Fibroblast of lung (primary cell): ENCODE measurements around the gene PDIA2. TPM values are rescaled to one million over a fixed set of nuclear protein-coding genes. Genes with fewer than 3 reads are reported as not detected.

Experiments used
- DNase-seq, 2 donors: peaks; one replicate each; pipeline versions ENCODE4 v3.0.0 to v3.0.0-alpha.2; 2010; ENCODE audit warnings: low read depth in 2 of 2
- H2AFZ ChIP-seq: 2 replicates; pipeline ENCODE4 v1.5.1; 2012; ENCODE audit warnings: low read length, control low read depth, inconsistent platforms
- H3K27ac ChIP-seq: 2 replicates; pipeline ENCODE4 v1.5.1; 2011; ENCODE audit warnings: low read length, control low read depth; ENCODE audit not compliant: insufficient read depth
- H3K27me3 ChIP-seq: 2 replicates; pipeline ENCODE4 v1.5.1; 2011; ENCODE audit warnings: mild to moderate bottlenecking, low read length; ENCODE audit not compliant: control insufficient read depth, insufficient read depth
- H3K36me3 ChIP-seq: 2 replicates; pipeline ENCODE4 v1.5.1; 2011; ENCODE audit warnings: low read length; ENCODE audit not compliant: control insufficient read depth, insufficient read depth
- H3K4me1 ChIP-seq: 2 replicates; pipeline ENCODE4 v1.5.1; 2011; ENCODE audit warnings: low read length; ENCODE audit not compliant: control insufficient read depth, insufficient read depth; ENCODE audit errors: extremely low read depth
- H3K4me2 ChIP-seq: 2 replicates; pipeline ENCODE4 v1.5.1; 2011; ENCODE audit warnings: low read length, control low read depth; ENCODE audit not compliant: insufficient read depth; ENCODE audit errors: extremely low read depth
- H3K4me3 ChIP-seq, 4 experiments: fragments of 200-600 bp in 1 of 4; sonication (generic) in 1 of 4; replicated peaks in 1 of 4; 2 replicates each; pipeline ENCODE4 v1.5.1; 2011 to 2016; ENCODE audit warnings: low read length in 4 of 4, low read depth in 3 of 4, mild to moderate bottlenecking in 3 of 4, control low read depth in 2 of 4, inconsistent platforms in 1 of 4, mixed read lengths in 1 of 4; ENCODE audit not compliant: insufficient read depth in 1 of 4; ENCODE audit errors: control extremely low read depth in 1 of 4
- H3K79me2 ChIP-seq: 2 replicates; pipeline ENCODE4 v1.5.1; 2012; ENCODE audit warnings: mild to moderate bottlenecking, low read length, inconsistent platforms; ENCODE audit not compliant: control insufficient read depth, insufficient read depth
- H3K9ac ChIP-seq: 2 replicates; pipeline ENCODE4 v1.5.1; 2011; ENCODE audit warnings: mild to moderate bottlenecking, low read length, control low read depth; ENCODE audit not compliant: insufficient read depth
- H3K9me3 ChIP-seq: 2 replicates; pipeline ENCODE4 v1.5.1; 2012; ENCODE audit warnings: low read depth, low read length; ENCODE audit not compliant: control insufficient read depth, insufficient read depth
- H4K20me1 ChIP-seq: 2 replicates; pipeline ENCODE4 v1.5.1; 2011; ENCODE audit warnings: low read length; ENCODE audit not compliant: control insufficient read depth, insufficient read depth; ENCODE audit errors: extremely low read depth
- EZH2 ChIP-seq: IDR thresholded peaks from 2 replicates; pipeline ENCODE4 v1.5.1; 2012; ENCODE audit warnings: low read length, control low read depth, mild to moderate bottlenecking; ENCODE audit errors: missing control alignments
- polyA plus RNA-seq, 2 donors: library from polyadenylated mRNA; depleted of rRNA in 1 of 2; stranded (reverse) in 1 of 2; unstranded in 1 of 2; fragments of >200 nt; gene quantifications; 2 replicates each; pipeline ENCODE4 v1.2.1, GENCODE V29; 2011 to 2012; ENCODE audit warnings: missing spikeins in 1 of 2
- total RNA-seq: library from RNA; depleted of rRNA; stranded (reverse); fragments of >200 nt; gene quantifications from 2 replicates; pipeline ENCODE4 v1.2.1, GENCODE V29; 2014
- TF ChIP-seq, protein P1 (sequence below), 2 donors: IDR thresholded peaks in 1 of 2; conservative IDR thresholded peaks in 1 of 2; 1 replicate in 1 of 2; 2 replicates in 1 of 2; pipeline ENCODE4 v1.5.1; 2011 to 2012; ENCODE audit warnings: low read length in 2 of 2, control low read depth in 1 of 2, inconsistent platforms in 1 of 2, low read depth in 1 of 2, mild to moderate bottlenecking in 1 of 2

Gene PDIA2
- total and polyA plus RNA-seq, 2 donors (not counting 1 experiment from before 2014, with no cell fraction given): 0.06 to 0.33 TPM

DNA sequence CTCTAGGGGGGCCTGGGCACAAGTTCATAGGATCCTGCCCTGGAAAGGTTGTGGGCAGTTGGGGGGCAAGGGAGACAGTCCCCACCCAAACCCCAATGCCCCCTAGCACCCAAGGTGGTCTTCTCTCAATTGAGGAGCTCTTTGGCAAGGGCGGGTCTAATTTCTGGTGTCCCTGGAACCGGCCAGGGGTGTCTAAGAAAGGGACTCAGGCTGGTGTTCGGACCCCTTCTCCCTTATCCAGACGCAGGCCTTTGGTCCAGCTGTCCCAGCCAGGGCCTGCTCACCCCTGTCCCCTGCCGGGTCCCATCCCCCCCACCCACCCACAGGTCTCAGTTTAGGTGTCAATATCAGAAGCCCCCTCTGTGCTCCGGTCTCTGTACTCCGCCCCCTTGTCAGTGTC lies 3.4 kb upstream of the PDIA2 start:
- Histone ChIP-seq H3K9me3 (no peaks in the 10 kb centered on the region), H3K4me1 (no peaks in the 10 kb centered on the region), H3K27me3 (peaks cover 13% of the 10 kb centered on the region), H3K9ac (no peak overlapping the region), H3K4me2 (no peak overlapping the region), H3K4me3 (no peak overlapping the region), H3K36me3 (no peaks in the 10 kb centered on the region), H4K20me1 (no peaks in the 10 kb centered on the region), H2AFZ (no peak overlapping the region), H3K27ac (no peak overlapping the region), H3K79me2 (no peaks in the 10 kb centered on the region)
- TF ChIP-seq, protein P1, sequence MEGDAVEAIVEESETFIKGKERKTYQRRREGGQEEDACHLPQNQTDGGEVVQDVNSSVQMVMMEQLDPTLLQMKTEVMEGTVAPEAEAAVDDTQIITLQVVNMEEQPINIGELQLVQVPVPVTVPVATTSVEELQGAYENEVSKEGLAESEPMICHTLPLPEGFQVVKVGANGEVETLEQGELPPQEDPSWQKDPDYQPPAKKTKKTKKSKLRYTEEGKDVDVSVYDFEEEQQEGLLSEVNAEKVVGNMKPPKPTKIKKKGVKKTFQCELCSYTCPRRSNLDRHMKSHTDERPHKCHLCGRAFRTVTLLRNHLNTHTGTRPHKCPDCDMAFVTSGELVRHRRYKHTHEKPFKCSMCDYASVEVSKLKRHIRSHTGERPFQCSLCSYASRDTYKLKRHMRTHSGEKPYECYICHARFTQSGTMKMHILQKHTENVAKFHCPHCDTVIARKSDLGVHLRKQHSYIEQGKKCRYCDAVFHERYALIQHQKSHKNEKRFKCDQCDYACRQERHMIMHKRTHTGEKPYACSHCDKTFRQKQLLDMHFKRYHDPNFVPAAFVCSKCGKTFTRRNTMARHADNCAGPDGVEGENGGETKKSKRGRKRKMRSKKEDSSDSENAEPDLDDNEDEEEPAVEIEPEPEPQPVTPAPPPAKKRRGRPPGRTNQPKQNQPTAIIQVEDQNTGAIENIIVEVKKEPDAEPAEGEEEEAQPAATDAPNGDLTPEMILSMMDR (conservative IDR thresholded peaks at IDR 0.05 in 1 of 2, IDR thresholded peaks at IDR 0.05 in 1 of 2; ENCODE audit: low read depth in 1 of 2, low read length in 2 of 2): no peak
- no peak for TF ChIP-seq EZH2
- DNase-seq: no peak

DNA sequence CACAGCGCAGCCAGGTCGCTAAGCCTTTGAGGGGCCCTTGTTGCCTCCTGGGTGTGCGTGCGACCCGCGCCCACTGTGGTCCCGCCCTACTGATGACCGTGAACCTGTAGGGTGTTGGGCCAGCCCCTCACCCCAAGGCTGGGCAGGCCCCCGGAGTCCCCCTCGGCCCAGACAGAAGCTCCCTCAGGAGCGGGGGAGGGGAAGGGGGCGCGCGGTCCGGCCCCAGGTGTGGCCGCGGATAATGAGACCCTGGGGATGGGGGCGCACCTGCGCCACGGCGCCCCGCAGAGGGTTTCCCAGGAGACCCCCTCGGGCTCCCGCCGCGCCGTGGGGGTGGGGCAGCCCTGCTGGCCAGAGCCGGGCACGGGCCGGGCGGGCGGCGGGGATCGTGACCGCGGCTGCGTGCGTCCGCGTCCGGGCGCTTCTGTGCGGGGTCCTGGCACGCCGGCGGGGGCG lies 2.9 kb upstream of the PDIA2 start:
- TF ChIP-seq EZH2: peak; percentile 68
- TF ChIP-seq, protein P1 (conservative IDR thresholded peaks at IDR 0.05 in 1 of 2, IDR thresholded peaks at IDR 0.05 in 1 of 2; ENCODE audit: low read depth in 1 of 2, low read length in 2 of 2): no peak
- no peaks in the 10 kb centered on the region for H3K4me1 ChIP-seq
- no peaks in the 10 kb centered on the region for H3K79me2 ChIP-seq
- no peaks in the 10 kb centered on the region for H3K36me3 ChIP-seq
- H3K27me3 ChIP-seq: peaks cover 11% of the 10 kb centered on the region
- no peak overlapping the region for H3K4me3 ChIP-seq
- H3K4me2 ChIP-seq: no peak overlapping the region
- no peak for DNase-seq
- no peak overlapping the region for H2AFZ ChIP-seq
- H4K20me1 ChIP-seq: no peaks in the 10 kb centered on the region
- no peak overlapping the region for H3K9ac ChIP-seq
- no peak overlapping the region for H3K27ac ChIP-seq
- no peaks in the 10 kb centered on the region for H3K9me3 ChIP-seq

DNA sequence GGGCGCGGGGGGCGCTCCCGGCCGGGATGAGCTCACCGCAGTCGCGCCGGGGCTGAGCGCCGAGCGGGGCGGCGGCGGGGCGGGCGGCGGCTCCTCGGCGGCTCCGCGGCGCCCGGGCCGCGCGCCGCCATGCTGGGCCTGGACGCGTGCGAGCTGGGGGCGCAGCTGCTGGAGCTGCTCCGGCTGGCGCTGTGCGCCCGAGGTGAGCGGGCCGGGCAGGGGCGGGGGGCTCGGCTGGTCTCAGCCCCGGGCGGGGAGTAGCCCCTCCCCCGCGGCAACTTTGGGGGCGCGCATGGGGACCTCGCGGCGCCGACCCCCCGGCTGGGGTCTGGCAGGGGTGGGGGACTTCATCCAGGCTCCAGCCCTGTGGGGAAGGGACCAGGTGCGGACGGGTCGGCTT lies 2.4 kb upstream of the PDIA2 start, which contains the start of gene ARHGDIG:
Gene ARHGDIG (plus strand): TSS at position 40 of the 400 bp plus-strand sequence. CDS start 90 bp downstream, at position 130.
- Histone ChIP-seq H3K4me1 (no peaks in the 10 kb centered on the region), H3K4me2 (no peak within 1 kb of the TSS), H3K27me3 (peaks cover 10% of the 10 kb centered on the region), H3K27ac (no peak within 1 kb of the TSS), H3K4me3 (peak within 1 kb of the TSS in 1 of 4 experiments; percentile 42), H3K36me3 (no peaks in the 10 kb centered on the region), H3K9me3 (no peaks in the 10 kb centered on the region), H3K79me2 (no peaks in the 10 kb centered on the region), H4K20me1 (no peaks in the 10 kb centered on the region), H3K9ac (peak within 1 kb of the TSS; percentile 23), H2AFZ (no peak within 1 kb of the TSS)
- TF ChIP-seq, protein P1 (conservative IDR thresholded peaks at IDR 0.05 in 1 of 2, IDR thresholded peaks at IDR 0.05 in 1 of 2; ENCODE audit: low read depth in 1 of 2, low read length in 2 of 2): no peak
- TF ChIP-seq EZH2: no peak
- DNase-seq: no peak
